Mesothelial cell of epicardium (in vitro differentiated cells): Measurements from ENCODE around the gene PPP1R3E. TPM values are rescaled to one million over a fixed set of nuclear protein-coding genes. Genes with fewer than 3 reads are reported as not detected.

ENCODE experiments used
- DNase-seq, 2 experiments: peaks; one replicate each; pipeline ENCODE4 v3.0.0; 2021; ENCODE audit warnings: low spot score in 2 of 2; ENCODE audit not compliant: unreplicated experiment in 2 of 2
- H3K27ac Mint-ChIP-seq: 2 replicates; pipeline ENCODE4 v1.8.0; 2021; ENCODE audit warnings: mixed read lengths
- H3K27me3 Mint-ChIP-seq: 2 replicates; pipeline ENCODE4 v1.8.0; 2021; ENCODE audit warnings: low read depth, mixed read lengths
- H3K36me3 Mint-ChIP-seq: 2 replicates; pipeline ENCODE4 v1.8.0; 2021; ENCODE audit warnings: mixed read lengths
- H3K4me1 Mint-ChIP-seq: 2 replicates; pipeline ENCODE4 v1.8.0; 2021; ENCODE audit warnings: mixed read lengths
- H3K4me3 Mint-ChIP-seq: 2 replicates; pipeline ENCODE4 v1.8.0; 2021; ENCODE audit warnings: mild to moderate bottlenecking, moderate library complexity, mixed read lengths
- H3K9me3 Mint-ChIP-seq: 2 replicates; pipeline ENCODE4 v1.8.0; 2021; ENCODE audit warnings: mixed read lengths
- CTCF ChIP-seq: fragments of 200-600 bp; sonication (generic); IDR thresholded peaks from one replicate; pipeline ENCODE4 v1.5.0; 2021; ENCODE audit warnings: antibody characterized with exemption; ENCODE audit not compliant: unreplicated experiment
- total RNA-seq: library from RNA; stranded (reverse); gene quantifications from 3 replicates; pipeline ENCODE4 v1.2.1, GENCODE V29; 2021

PPP1R3E gene
- total RNA-seq, 1 donor from 2014 or later, result 9.3 TPM

GRCh38 chr14:23248601-23249000, 54.1 kb downstream of the PPP1R3E start:
- H3K4me1 Mint-ChIP-seq, result peaks cover 3% of the 10 kb centered on the region
- H3K27me3 Mint-ChIP-seq, result peaks cover 5% of the 10 kb centered on the region
- no peaks in the 10 kb centered on the region for H3K36me3 Mint-ChIP-seq
- no peak for TF ChIP-seq CTCF
- H3K9me3 Mint-ChIP-seq, result no peaks in the 10 kb centered on the region
- DNase-seq, result no peak
- H3K4me3 Mint-ChIP-seq, result no peak overlapping the region
- H3K27ac Mint-ChIP-seq, result no peak overlapping the region

Other genes starting within 250 kb of the PPP1R3E start
- gene CDH24, start 245.3 kb downstream of the PPP1R3E start, total RNA-seq, result 26.4 to 30.4 TPM (median 29.3 TPM) in 3 replicates
- 372 to 401 TPM (median 374 TPM) in 3 replicates for gene ACIN1, start 207.7 kb downstream of the PPP1R3E start, total RNA-seq
- gene C14orf119, start 207.4 kb downstream of the PPP1R3E start, total RNA-seq, result 43.2 to 48.5 TPM (median 45.6 TPM) in 3 replicates
- not detected in 3 replicates for gene CIROP, start 197.9 kb downstream of the PPP1R3E start, total RNA-seq
- not detected in 3 replicates for gene CEBPE, start 183.6 kb downstream of the PPP1R3E start, total RNA-seq
- 52.5 to 62.3 TPM (median 58.7 TPM) in 3 replicates for gene SLC7A8, start 119.2 kb downstream of the PPP1R3E start, total RNA-seq
- gene RNF212B, start 64.9 kb downstream of the PPP1R3E start, total RNA-seq, result not detected in 3 replicates
- 11.9 to 14.4 TPM (median 13.7 TPM) in 3 replicates for gene HOMEZ, start 16.7 kb downstream of the PPP1R3E start, total RNA-seq
- 27.1 to 30.1 TPM (median 27.9 TPM) in 3 replicates for gene BCL2L2, start 4.0 kb upstream of the PPP1R3E start, total RNA-seq
- 354 to 362 TPM (median 361 TPM) in 3 replicates for gene PABPN1, start 18.6 kb upstream of the PPP1R3E start, total RNA-seq
- 47.7 to 50.5 TPM (median 49.0 TPM) in 3 replicates for gene SLC22A17, start 50.0 kb upstream of the PPP1R3E start, total RNA-seq
- 76.8 to 82.1 TPM (median 81.2 TPM) in 3 replicates for gene EFS, start 62.3 kb upstream of the PPP1R3E start, total RNA-seq
- not detected in 3 replicates for gene IL25, start 70.0 kb upstream of the PPP1R3E start, total RNA-seq
- gene CMTM5, start 74.2 kb upstream of the PPP1R3E start, total RNA-seq, result 0.29 TPM in 1 of 3 replicates, not detected in the others
- gene MYH6, start 105.4 kb upstream of the PPP1R3E start, total RNA-seq, result not detected in 3 replicates
- not detected in 3 replicates for gene MYH7, start 132.8 kb upstream of the PPP1R3E start, total RNA-seq
- gene NGDN, start 166.8 kb upstream of the PPP1R3E start, total RNA-seq, result 49.9 to 51.2 TPM (median 51.2 TPM) in 3 replicates
- 9.8 to 14.4 TPM (median 13.7 TPM) in 3 replicates for gene ZFHX2, start 248.9 kb upstream of the PPP1R3E start, total RNA-seq